Renal cortex interstitium (tissue), 11 donors: ENCODE data around the gene POM121L2. TPM values are rescaled to one million over a fixed set of nuclear protein-coding genes. Genes with fewer than 3 reads are reported as not detected.

Source experiments
- DNase-seq, 11 donors: peaks; one replicate each; pipeline ENCODE4 v3.0.0-alpha.2; 2013; ENCODE audit warnings: low read depth in 9 of 11, low spot score in 4 of 11; ENCODE audit errors: extremely low read depth in 1 of 11
- polyA plus RNA-seq, 3 donors: library from polyadenylated mRNA; unstranded; fragments of 120-200 nt; gene quantifications; one replicate each; pipeline ENCODE4 v1.2.1, GENCODE V29; 2013; ENCODE audit not compliant: insufficient read length in 3 of 3

POM121L2 gene
- polyA plus RNA-seq, 3 donors: not detected

- DNase-seq: no peak
Observed at GRCh38 chr6:27296106-27296783, 15.8 kb downstream of the POM121L2 start.

- no peak for DNase-seq
Observed at GRCh38 chr6:27295301-27296079, 16.6 kb downstream of the POM121L2 start.

GRCh38 chr6:27294409-27294808, 17.7 kb downstream of the POM121L2 start:
- no peak for DNase-seq

GRCh38 chr6:27293436-27294098, 18.5 kb downstream of the POM121L2 start:
- DNase-seq: no peak

- DNase-seq: no peak
Observed at GRCh38 chr6:27290850-27291208, 21.2 kb downstream of the POM121L2 start.

DNA sequence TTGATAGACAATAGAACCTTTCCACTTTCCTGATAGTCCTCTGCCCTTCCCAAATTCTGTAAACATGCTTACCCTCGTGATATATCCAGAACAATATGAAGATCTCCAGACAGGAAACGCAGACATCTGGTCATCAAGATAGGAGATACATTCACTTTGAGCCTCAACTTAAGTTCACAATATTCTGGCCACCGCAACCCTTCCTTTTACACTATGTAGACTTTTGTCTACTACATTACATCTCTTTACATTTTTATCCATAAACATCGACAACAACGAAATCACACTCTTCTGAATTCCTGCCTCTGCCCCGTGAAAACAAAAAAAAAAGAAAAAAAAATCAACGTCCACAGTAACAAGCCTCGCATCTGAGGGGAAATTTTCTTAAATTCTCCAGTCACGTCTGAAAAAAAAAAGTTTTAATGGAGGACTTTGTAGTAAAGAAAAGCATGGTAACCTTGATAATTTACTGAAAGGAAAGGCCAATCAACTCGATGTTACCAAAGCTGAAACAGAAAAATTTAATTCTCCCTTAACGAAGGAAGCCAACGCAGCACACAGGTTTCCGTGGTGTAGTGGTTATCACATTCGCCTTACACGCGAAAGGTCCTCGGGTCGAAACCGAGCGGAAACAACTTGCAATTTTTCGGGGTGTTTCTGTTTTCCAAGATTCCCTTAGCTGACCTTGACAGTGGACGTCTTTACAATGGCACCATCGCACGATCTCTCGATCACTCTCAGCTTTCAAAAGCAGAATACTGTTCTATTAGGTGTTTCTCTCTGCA, 21.8 kb downstream of the POM121L2 start:
- DNase-seq: no peak

DNA sequence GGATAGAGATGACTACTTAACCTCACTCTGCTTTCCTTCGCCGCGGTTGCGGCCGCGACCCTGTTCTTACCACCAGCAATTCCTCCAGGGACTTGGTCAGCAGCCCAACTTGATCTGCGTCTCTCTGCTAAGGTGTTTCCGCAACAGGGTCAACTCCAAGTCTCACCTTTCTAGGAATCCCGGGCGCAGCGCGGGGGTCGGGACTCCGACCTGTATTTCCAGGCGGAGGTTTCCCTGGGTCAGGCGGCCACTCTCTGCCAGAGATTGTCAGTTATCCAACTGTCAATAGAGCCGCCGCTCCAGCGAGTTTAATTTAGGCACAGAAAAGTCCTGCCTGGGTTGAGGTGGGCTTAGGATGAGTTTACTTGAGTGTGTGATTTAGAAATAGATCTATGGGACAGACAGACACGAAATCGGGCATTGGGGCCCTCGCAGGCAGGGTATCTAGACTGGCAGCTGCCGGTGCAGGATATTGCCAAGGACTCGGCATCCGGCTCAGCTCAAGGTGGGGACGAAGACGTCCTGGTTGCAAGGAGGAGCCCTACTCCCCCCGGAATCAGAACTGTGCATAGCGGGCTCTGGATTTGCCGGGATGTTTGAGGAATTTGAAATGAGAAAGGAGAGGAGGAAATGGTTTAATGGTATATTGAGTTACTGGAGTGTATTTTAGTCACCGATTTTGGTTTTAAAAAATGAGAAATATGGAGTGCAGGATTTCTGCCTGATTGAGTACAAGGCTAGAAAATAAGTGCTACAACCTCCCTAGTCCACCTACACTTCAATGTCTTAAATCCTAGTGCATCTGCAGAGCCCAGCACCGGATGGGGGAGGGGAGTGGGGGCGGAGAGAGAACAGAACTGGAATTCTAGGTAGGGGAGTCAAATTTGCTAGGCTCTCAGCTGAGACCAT, 23.7 kb downstream of the POM121L2 start:
- DNase-seq: no peak

GRCh38 chr6:27287751-27288135, 24.3 kb downstream of the POM121L2 start:
- DNase-seq: no peak

GRCh38 chr6:27286141-27286540, 25.9 kb downstream of the POM121L2 start:
- no peak for DNase-seq

GRCh38 chr6:27283279-27283678, 28.8 kb downstream of the POM121L2 start:
- no peak for DNase-seq

DNA sequence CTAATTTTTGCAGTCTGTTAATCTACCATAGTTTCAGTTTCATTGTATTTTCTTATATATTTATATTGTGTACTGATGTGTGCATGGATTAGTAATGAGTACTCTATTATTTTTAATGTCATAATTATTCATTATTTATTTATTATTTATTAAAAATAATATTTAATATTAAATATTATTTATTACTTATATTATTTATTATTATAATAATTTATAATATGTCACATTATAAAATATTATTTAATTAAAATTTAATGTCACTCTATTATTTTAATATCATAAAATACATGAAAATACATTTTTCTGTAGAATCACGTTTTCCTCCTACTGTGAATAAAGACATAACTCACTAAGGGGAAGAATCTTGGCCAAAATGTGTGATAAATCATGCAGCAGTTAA, 30.5 kb downstream of the POM121L2 start:
- no peak for DNase-seq

DNA sequence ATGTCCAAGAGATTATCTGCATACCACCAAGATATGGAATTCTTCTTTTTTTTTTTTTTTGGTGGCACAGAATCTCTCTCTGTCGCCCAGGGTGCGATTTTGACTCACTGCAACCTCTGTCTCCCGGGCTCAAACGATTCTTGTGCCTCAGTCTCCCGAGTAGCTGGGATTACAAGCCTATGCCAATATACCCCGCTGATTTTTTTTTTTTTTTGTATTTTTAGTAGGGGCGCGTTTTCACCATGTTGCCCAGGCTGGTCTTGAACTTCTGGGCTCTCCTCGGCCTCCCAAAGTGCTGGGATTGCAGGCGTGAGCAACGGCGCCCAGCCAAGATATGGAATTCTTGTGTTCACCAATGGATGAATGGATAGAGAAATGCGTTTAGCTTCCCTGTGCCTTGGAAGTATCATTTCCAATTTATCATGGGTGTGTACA, 31.0 kb downstream of the POM121L2 start:
- no peak for DNase-seq

- DNase-seq: no peak
Observed at GRCh38 chr6:27280540-27281000, 31.5 kb downstream of the POM121L2 start.

- DNase-seq: no peak
Observed at GRCh38 chr6:27280064-27280539, 32.0 kb downstream of the POM121L2 start.

GRCh38 chr6:27279513-27280063, 32.5 kb downstream of the POM121L2 start:
- DNase-seq: no peak

GRCh38 chr6:27275025-27275956, 36.8 kb downstream of the POM121L2 start:
- no peak for DNase-seq

- DNase-seq: no peak
Observed at GRCh38 chr6:27273783-27274182, 38.3 kb downstream of the POM121L2 start.
